Stimulated activated naive B cell treated with anti-CD40 and anti-IgM and Interleukin-4, amounts not matched to agents 10 μg/mL and 1 μg/mL and 100 μg/mL, for 72 hours (primary cell): ENCODE data around the gene TFCP2.
"Not testable (repeated sequence)": the region's sequence is repeated elsewhere in the genome, so short reads cannot be mapped to it uniquely, and the experiment has no call there.

Source experiments
- ATAC-seq, 2 donors: fragments of 150-1000 bp; cut with Tn5 transposase; replicated peaks; 2 replicates each; pipeline ENCODE4 v1.10.0; 2021; ENCODE audit warnings: moderate library complexity in 1 of 2
- DNase-seq: peaks from one replicate; pipeline ENCODE4 v3.0.0; 2021
- H3K27ac Mint-ChIP-seq: one replicate; pipeline ENCODE4 v1.8.0; 2022; ENCODE audit warnings: mild to moderate bottlenecking, mixed read lengths
- H3K27me3 Mint-ChIP-seq, 2 donors: one replicate each; pipeline ENCODE4 v1.8.0; 2022; ENCODE audit warnings: mixed read lengths in 2 of 2
- H3K36me3 Mint-ChIP-seq, 2 donors: one replicate each; pipeline ENCODE4 v1.8.0; 2022; ENCODE audit warnings: mixed read lengths in 2 of 2, mild to moderate bottlenecking in 1 of 2
- H3K4me1 Mint-ChIP-seq, 2 donors: one replicate each; pipeline ENCODE4 v1.8.0; 2022; ENCODE audit warnings: mixed read lengths in 2 of 2, mild to moderate bottlenecking in 1 of 2
- H3K4me3 Mint-ChIP-seq, 2 donors: one replicate each; pipeline ENCODE4 v1.8.0; 2022; ENCODE audit warnings: mild to moderate bottlenecking in 2 of 2, mixed read lengths in 2 of 2, moderate library complexity in 1 of 2
- H3K9me3 Mint-ChIP-seq, 2 donors: one replicate each; pipeline ENCODE4 v1.8.0; 2022; ENCODE audit warnings: mixed read lengths in 2 of 2, mild to moderate bottlenecking in 1 of 2

The TFCP2 gene

DNA sequence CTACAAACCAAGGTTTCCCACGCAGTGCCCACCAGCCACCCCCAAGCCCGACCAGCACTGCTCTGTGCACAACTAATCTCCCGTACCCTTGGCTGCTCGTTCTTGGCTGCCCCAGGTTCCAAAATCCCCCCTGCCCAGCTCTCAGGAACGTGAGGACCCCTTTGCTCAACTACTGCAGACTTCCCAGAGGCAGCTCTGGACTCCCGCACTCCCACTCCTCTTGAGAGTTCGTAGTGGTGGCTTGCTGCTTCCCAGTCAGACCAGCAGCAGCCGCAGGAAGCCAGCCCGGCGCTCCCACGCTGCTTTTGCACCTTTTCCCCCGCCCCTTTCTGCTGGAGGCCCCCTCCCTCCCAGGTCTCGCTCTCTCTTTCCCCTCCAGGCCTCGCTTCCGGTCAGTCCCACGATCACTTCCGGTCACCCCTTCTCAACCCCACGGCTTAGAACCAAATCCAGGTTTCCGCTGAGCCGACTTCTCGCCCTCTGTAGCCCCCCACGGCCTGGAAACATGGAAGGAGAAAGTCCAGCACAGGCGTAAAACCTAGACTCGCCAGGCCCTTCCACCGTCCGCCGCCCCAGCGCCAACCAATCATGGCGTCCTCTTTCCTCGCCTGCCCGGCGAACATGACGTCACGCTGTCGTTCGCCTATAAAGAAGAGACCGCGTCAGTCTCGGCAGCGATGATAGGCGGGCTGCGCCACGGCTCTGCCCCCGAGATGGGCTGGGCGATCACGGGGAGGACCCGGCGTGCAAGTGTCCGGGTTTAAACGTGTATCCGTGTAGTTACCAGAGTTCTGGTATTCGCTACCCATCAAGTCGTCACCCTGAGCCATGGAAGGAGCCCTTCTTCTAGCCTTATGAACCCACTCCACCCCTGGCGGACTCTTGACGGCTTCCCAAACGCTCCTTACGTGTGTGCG, at the start of gene TFCP2:
TFCP2 (minus strand) TSS at position 621 of the 917 bp plus-strand sequence. CDS start 713 bp downstream, outside the sequence.
- Mint-ChIP-seq H3K36me3 (peaks cover 0 to 6% of the 10 kb centered on the region in 2 donors), H3K4me1 (peaks cover under 1 to 4% of the 10 kb centered on the region in 2 donors), H3K27me3 (no peaks in the 10 kb centered on the region), H3K27ac (peak within 1 kb of the TSS; percentile 77), H3K4me3 (peak within 1 kb of the TSS; percentile 74 to 78), H3K9me3 (no peaks in the 10 kb centered on the region)
- peak; percentile 92 for DNase-seq
- peak; percentile 95 to 98 for ATAC-seq

DNA sequence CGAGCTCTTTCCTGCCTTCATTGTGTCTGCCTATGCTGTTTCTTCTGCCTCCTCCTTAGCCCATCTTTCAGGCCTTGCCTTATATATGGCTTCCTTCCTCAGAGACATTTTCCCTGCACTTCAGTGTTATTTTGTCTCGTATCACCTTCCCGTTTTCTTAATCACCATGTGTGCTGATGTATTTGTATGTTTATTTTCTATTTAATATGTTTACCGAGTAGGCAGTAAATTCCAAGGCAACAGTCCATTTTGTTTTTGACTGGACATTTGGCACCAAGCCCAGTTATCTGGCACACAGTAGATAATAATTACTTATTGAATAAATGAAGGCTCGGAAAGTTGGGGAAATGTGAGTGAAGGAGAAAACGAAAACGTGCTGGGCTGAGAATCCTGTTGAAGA, 49.5 kb upstream of the TFCP2 start:
- Mint-ChIP-seq H3K4me1 (peaks cover 10 to 14% of the 10 kb centered on the region in 2 donors), H3K27ac (no peak overlapping the region), H3K27me3 (no peaks in the 10 kb centered on the region), H3K4me3 (no peak overlapping the region), H3K36me3 (peaks cover 0 to 4% of the 10 kb centered on the region in 2 donors), H3K9me3 (no peaks in the 10 kb centered on the region)
- DNase-seq (no peak), ATAC-seq (no peak)

DNA sequence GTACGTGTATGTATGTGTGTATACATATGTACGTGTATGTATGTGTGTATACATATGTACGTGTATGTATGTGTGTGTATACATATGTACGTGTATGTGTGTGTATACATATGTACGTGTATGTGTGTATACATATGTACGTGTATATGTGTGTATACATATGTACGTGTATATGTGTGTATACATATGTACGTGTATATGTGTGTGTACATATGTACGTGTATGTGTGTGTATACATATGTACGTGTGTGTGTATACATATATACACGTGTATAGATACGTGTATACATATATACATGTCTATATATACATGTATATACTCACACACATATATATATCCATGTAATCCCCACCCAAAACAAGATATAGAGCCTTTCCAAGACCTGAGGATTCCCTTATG, 46.9 kb upstream of the TFCP2 start:
- not testable (repeated sequence) for ATAC-seq, DNase-seq
- H3K4me1 Mint-ChIP-seq = peaks cover 10 to 19% of the 10 kb centered on the region in 2 donors

GRCh38 chr12:51219322-51219721, 46.4 kb upstream of the TFCP2 start:
- DNase-seq (no peak), ATAC-seq (no peak)
- no peaks in the 10 kb centered on the region for H3K9me3 Mint-ChIP-seq
- peaks cover 11 to 21% of the 10 kb centered on the region in 2 donors for H3K4me1 Mint-ChIP-seq
- no peaks in the 10 kb centered on the region for H3K27me3 Mint-ChIP-seq
- peaks cover 2% of the 10 kb centered on the region in 2 donors for H3K36me3 Mint-ChIP-seq
- H3K4me3 Mint-ChIP-seq = no peak overlapping the region
- no peak overlapping the region for H3K27ac Mint-ChIP-seq

More for the DNA sequence above, 46.9 kb upstream of the TFCP2 start:
- not testable (repeated sequence) for H3K4me3 Mint-ChIP-seq, H3K27me3 Mint-ChIP-seq, H3K9me3 Mint-ChIP-seq, H3K36me3 Mint-ChIP-seq, H3K27ac Mint-ChIP-seq

GRCh38 chr12:51218607-51219161, 45.7 kb upstream of the TFCP2 start:
- ATAC-seq (no peak), DNase-seq (no peak)
- Mint-ChIP-seq H3K27ac (peak overlapping the region; percentile 97), H3K9me3 (no peaks in the 10 kb centered on the region), H3K27me3 (no peaks in the 10 kb centered on the region), H3K36me3 (peaks cover 4 to 5% of the 10 kb centered on the region in 2 donors), H3K4me3 (peak overlapping the region; percentile 82 to 91), H3K4me1 (peaks cover 13 to 24% of the 10 kb centered on the region in 2 donors)

DNA sequence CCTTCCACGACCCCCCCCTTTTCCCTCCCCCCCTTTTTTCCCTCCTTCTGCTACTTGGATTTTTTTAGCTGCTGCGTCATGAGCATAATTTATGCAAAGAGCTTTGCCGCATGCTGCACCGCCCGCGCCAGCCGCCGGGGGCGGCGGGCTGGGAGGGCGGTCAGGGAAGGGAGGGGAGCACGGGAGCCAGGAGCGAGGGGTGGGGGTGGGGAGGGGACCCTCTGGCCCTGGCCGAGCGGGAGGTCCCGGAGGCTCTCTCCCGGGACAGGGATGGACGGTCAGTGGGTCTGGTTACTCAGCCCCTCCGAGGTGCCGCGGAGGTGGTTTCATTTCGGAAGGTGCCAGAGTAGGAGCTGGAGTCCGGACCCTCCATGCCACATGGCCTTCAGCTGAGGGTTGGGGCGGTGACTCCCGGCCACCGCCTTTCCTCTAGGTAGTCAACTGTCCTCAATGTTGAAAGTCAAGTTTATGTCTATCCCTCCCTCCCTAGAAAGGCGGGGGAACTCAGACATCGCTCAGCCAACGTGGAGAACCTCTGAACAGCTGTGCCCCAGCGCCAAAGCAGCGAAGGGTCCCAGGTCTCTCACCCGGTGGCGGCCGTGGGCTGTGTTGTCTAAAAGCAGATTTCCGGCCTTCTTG, 45.2 kb upstream of the TFCP2 start, which contains the start of gene POU6F1:
POU6F1 (minus strand) TSS at position 95 of the 639 bp plus-strand sequence. CDS start 11,226 bp downstream, outside the sequence.
- ATAC-seq = peak; percentile 83 to 85
- DNase-seq = peak; percentile 60
- H3K27me3 Mint-ChIP-seq = no peaks in the 10 kb centered on the region
- H3K36me3 Mint-ChIP-seq = peaks cover 4 to 5% of the 10 kb centered on the region in 2 donors
- peaks cover 13 to 24% of the 10 kb centered on the region in 2 donors for H3K4me1 Mint-ChIP-seq
- peak within 1 kb of the TSS; percentile 97 for H3K27ac Mint-ChIP-seq
- H3K4me3 Mint-ChIP-seq = peak within 1 kb of the TSS; percentile 82 to 91
- H3K9me3 Mint-ChIP-seq = no peaks in the 10 kb centered on the region

GRCh38 chr12:51217133-51217967, 44.4 kb upstream of the TFCP2 start:
- no peaks in the 10 kb centered on the region for H3K9me3 Mint-ChIP-seq
- no peaks in the 10 kb centered on the region for H3K27me3 Mint-ChIP-seq
- H3K36me3 Mint-ChIP-seq = peaks cover 4 to 5% of the 10 kb centered on the region in 2 donors
- peaks cover 13 to 24% of the 10 kb centered on the region in 2 donors for H3K4me1 Mint-ChIP-seq
- peak overlapping the region; percentile 97 for H3K27ac Mint-ChIP-seq
- H3K4me3 Mint-ChIP-seq = peak overlapping the region; percentile 82 to 91
- DNase-seq (peak; percentile 47), ATAC-seq (peak; percentile 50 to 69)

- H3K9me3 Mint-ChIP-seq = no peaks in the 10 kb centered on the region
- H3K36me3 Mint-ChIP-seq = peaks cover 4 to 5% of the 10 kb centered on the region in 2 donors
- ATAC-seq (no peak), DNase-seq (no peak)
- H3K4me3 Mint-ChIP-seq = peak overlapping the region in 1 of 2 donors; percentile 74
- peaks cover 13 to 24% of the 10 kb centered on the region in 2 donors for H3K4me1 Mint-ChIP-seq
- no peak overlapping the region for H3K27ac Mint-ChIP-seq
- no peaks in the 10 kb centered on the region for H3K27me3 Mint-ChIP-seq
Measured at GRCh38 chr12:51216642-51217041, 43.7 kb upstream of the TFCP2 start.

DNA sequence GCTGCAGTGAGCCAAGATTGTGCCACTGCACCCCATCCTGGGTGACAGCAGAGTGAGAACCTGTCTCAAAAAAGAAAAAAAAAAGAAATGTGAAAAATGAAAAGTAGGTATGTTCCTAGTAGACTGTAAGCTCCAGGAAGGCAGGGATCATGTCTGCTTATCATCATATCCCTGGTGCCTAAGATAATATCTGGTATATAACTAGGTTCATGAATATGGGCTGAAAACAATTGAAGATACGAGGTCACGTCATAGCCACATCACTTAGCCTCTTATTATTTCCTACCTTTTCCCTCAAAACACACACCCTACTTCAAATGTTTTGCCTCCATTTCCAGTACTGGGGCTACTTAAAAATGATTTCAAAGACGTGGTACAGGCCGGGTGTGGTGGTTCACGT, 42.0 kb upstream of the TFCP2 start:
- H3K36me3 Mint-ChIP-seq = peaks cover 7 to 10% of the 10 kb centered on the region in 2 donors
- DNase-seq = no peak
- ATAC-seq = no peak
- H3K27me3 Mint-ChIP-seq = no peaks in the 10 kb centered on the region
- no peak overlapping the region for H3K4me3 Mint-ChIP-seq
- peaks cover 16 to 27% of the 10 kb centered on the region in 2 donors for H3K4me1 Mint-ChIP-seq
- H3K27ac Mint-ChIP-seq = no peak overlapping the region
- H3K9me3 Mint-ChIP-seq = no peaks in the 10 kb centered on the region

- peaks cover 6 to 9% of the 10 kb centered on the region in 2 donors for H3K4me1 Mint-ChIP-seq
- no peak overlapping the region for H3K4me3 Mint-ChIP-seq
- no peaks in the 10 kb centered on the region for H3K27me3 Mint-ChIP-seq
- H3K27ac Mint-ChIP-seq = no peak overlapping the region
- DNase-seq = no peak
- H3K36me3 Mint-ChIP-seq = peaks cover 7 to 10% of the 10 kb centered on the region in 2 donors
- ATAC-seq = no peak
- H3K9me3 Mint-ChIP-seq = no peaks in the 10 kb centered on the region
Measured at GRCh38 chr12:51210690-51211395, 37.9 kb upstream of the TFCP2 start.

DNA sequence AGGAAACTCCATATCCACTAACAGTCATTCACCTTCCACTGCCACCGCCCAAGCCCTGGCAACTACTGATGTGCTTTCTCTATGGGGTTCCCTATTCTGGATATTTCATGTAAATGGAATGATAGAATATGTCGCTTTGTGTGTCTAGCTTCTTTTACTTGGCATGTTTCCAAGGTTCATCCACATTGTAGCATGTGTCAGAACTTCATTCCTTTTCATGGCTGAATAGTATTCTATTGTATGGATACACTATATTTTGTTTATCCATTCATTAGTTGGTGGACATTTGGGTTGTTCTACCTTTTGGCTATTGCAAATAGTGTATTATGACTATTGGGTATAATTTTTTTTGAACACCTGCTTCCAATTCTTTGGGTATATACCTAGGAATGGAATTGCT, 36.3 kb upstream of the TFCP2 start:
- ATAC-seq = no peak
- H3K27ac Mint-ChIP-seq = no peak overlapping the region
- no peaks in the 10 kb centered on the region for H3K9me3 Mint-ChIP-seq
- H3K36me3 Mint-ChIP-seq = peaks cover 6 to 7% of the 10 kb centered on the region in 2 donors
- no peak overlapping the region for H3K4me3 Mint-ChIP-seq
- no peaks in the 10 kb centered on the region for H3K27me3 Mint-ChIP-seq
- H3K4me1 Mint-ChIP-seq = peaks cover 4 to 6% of the 10 kb centered on the region in 2 donors
- DNase-seq = no peak

DNA sequence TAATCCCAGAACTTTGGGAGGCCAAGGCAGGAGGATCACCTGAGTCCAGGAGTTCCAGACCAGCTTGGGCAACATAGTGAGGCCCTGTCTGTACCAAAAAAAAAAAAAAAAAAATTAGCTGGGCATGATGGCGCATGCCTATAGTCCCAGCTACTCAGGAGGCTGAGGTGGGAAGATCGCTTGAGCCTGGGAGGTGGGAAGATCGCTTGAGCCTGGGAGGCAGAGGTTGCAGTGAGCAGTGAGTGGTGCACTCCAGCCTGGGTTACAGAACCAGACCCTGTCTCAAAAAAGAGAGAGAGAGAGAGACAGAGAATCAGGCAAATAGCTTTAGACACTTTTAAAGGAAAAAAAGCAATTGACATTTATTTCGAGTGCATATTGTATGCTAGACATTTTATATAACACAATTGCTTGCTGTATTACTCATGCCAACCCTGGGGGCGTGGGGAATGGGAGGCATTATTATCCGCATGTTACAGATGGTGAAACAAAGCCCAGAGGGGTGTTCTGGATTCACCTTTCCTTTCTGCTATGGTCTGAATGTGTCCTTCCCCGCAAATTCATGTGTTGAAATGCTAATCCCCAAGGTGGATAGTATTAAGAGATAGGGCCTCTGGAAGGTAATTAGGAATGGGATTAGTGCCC, 35.2 kb upstream of the TFCP2 start:
- Mint-ChIP-seq H3K36me3 (peaks cover 7% of the 10 kb centered on the region in 2 donors), H3K4me1 (peaks cover 3 to 4% of the 10 kb centered on the region in 2 donors), H3K9me3 (no peaks in the 10 kb centered on the region), H3K27me3 (no peaks in the 10 kb centered on the region), H3K4me3 (no peak overlapping the region), H3K27ac (no peak overlapping the region)
- DNase-seq (no peak), ATAC-seq (no peak)

DNA sequence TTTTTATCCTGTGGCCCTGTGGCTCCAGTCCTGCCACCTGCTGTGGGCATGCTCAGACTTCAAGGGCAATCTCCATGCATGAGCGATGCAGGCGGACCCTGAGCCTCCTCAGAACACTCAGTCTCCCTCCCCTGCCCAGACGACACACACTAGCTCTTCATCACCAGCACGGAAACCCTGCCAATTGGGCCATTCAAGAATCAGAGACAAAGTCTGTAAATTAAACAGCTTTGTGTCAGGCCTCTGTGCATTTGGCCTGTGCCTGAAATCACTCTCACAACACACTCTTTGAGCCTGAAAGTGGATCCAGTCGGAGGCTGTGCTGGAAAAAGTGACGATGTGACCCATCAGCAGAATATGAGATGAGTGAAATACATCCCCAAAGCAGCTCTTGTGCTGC, 32.4 kb upstream of the TFCP2 start:
- no peaks in the 10 kb centered on the region for H3K27me3 Mint-ChIP-seq
- peaks cover 7 to 8% of the 10 kb centered on the region in 2 donors for H3K36me3 Mint-ChIP-seq
- DNase-seq (no peak), ATAC-seq (no peak)
- H3K9me3 Mint-ChIP-seq = no peaks in the 10 kb centered on the region
- H3K27ac Mint-ChIP-seq = no peak overlapping the region
- H3K4me1 Mint-ChIP-seq = peaks cover 0 to 4% of the 10 kb centered on the region in 2 donors
- H3K4me3 Mint-ChIP-seq = no peak overlapping the region
